PFSK-1 (cell line): ENCODE measurements around the gene MYBPC1.

Experiments
- POLR2AphosphoS5 ChIP-seq: IDR thresholded peaks from 2 replicates; pipeline ENCODE4 v1.6.1; 2012; ENCODE audit warnings: low read depth, mild to moderate bottlenecking, control low read depth, low read length, moderate library complexity
- REST ChIP-seq, 2 experiments: IDR thresholded peaks; 2 replicates each; pipeline versions ENCODE4 v1.6.1 to v1.8.0; 2011 to 2012; ENCODE audit warnings: low read depth in 2 of 2, low read length in 2 of 2, control low read depth in 1 of 2, inconsistent platforms in 1 of 2, mild to moderate bottlenecking in 1 of 2, moderate library complexity in 1 of 2; ENCODE audit not compliant: insufficient read depth in 1 of 2
- SIN3A ChIP-seq: IDR thresholded peaks from 2 replicates; pipeline ENCODE4 v1.6.1; 2012; ENCODE audit warnings: mild to moderate bottlenecking, low read length, moderate library complexity, borderline replicate concordance; ENCODE audit not compliant: insufficient read depth
- TAF1 ChIP-seq: IDR thresholded peaks from 2 replicates; pipeline ENCODE4 v1.6.1; 2012; ENCODE audit warnings: low read length, control low read depth, borderline replicate concordance; ENCODE audit not compliant: insufficient read depth

- TF ChIP-seq REST (IDR thresholded peaks at IDR 0.05; ENCODE audit: insufficient read depth in 1 of 2, low read depth in 2 of 2, low read length in 2 of 2) (no peak), SIN3A (no peak), TAF1 (no peak), POLR2AphosphoS5 (no peak)
These were observed 115.5 kb downstream of the MYBPC1 start for GRCh38 chr12:101710288-101710687.
